Measurements from ENCODE around the gene ST6GALNAC4.

- TF ChIP-seq, protein P1, sequence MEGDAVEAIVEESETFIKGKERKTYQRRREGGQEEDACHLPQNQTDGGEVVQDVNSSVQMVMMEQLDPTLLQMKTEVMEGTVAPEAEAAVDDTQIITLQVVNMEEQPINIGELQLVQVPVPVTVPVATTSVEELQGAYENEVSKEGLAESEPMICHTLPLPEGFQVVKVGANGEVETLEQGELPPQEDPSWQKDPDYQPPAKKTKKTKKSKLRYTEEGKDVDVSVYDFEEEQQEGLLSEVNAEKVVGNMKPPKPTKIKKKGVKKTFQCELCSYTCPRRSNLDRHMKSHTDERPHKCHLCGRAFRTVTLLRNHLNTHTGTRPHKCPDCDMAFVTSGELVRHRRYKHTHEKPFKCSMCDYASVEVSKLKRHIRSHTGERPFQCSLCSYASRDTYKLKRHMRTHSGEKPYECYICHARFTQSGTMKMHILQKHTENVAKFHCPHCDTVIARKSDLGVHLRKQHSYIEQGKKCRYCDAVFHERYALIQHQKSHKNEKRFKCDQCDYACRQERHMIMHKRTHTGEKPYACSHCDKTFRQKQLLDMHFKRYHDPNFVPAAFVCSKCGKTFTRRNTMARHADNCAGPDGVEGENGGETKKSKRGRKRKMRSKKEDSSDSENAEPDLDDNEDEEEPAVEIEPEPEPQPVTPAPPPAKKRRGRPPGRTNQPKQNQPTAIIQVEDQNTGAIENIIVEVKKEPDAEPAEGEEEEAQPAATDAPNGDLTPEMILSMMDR (IDR thresholded peaks at IDR 0.05): no peak
- TF ChIP-seq ZFX (IDR thresholded peaks at IDR 0.05; ENCODE audit: borderline replicate concordance): no peak
Measured at GRCh38 chr9:127928676-127929624, 12.1 kb upstream of the ST6GALNAC4 start.
